ENCODE measurements around the gene ZNF574.

GRCh38 chr19:42065511-42065910 is 10.5 kb upstream of the ZNF574 start:
- TF ChIP-seq CTCF (conservative IDR thresholded peaks at IDR 0.05; ENCODE audit: low read depth, low read length) = no peak
- no peak for TF ChIP-seq EZH2 (IDR thresholded peaks at IDR 0.05; ENCODE audit: borderline replicate concordance, low read depth, low read length, poor library complexity, severe bottlenecking)
